ENCODE results near the gene NUDT14.

GRCh38 chr14:105208738-105209075 is 27.6 kb upstream of the NUDT14 start:
- TF ChIP-seq YY1 (IDR thresholded peaks at IDR 0.05; ENCODE audit: insufficient read depth, insufficient read length) (no peak), SUZ12 (IDR thresholded peaks at IDR 0.05; ENCODE audit: extremely low read depth, insufficient read depth, insufficient read length) (no peak), ZNF274 (IDR thresholded peaks at IDR 0.05; ENCODE audit: low read depth, low read length) (no peak)
